T-helper 22 cell (primary cell): Measurements from ENCODE around the gene FGF5.

Source experiments
- DNase-seq: peaks from one replicate; pipeline ENCODE4 v3.0.0-alpha.2; 2020; ENCODE audit warnings: low read depth

Gene FGF5

DNA sequence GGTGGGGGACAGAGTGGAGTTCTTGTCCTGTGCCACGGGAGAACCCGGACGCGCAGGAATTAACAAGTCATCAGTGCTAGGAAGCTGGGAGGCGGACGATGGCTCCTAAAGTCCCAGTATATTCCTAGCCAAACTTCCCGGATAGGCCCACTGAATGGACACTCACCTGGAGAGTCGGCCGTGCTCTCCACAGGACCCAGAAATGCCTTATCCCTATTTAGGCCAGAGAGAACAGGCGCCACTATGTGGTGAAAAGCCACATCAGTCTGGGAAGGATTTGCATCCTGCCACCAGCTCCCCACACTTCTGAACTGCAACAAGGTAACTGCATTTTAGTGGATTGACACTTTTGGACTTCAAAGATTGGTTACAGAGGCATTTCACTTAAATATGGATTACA, 70.1 kb downstream of the FGF5 start:
- no peak for DNase-seq

DNA sequence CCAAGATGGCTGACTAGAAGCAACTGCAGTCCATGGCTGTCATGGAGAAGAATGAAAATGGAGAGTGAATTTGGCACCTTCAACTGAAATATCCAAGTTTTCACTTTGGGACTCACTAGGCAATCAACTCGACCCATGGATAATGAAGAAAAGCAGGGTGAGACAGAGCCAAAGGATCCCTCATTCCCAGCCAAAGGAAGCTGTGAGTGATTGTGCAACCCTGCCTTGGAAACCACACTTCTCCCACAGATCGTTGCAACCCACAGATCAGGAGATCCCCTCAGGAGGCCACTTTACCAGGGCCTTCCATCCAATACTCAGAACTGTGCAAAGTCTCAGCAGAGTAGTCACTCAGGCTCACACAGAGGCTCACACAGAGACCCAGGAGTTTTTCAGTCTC, 73.6 kb downstream of the FGF5 start:
- no peak for DNase-seq
